ENCODE measurements around the gene HACD2. TPM values are rescaled to one million over a fixed set of nuclear protein-coding genes. Genes with fewer than 3 reads are reported as not detected.

The HACD2 gene
- total RNA-seq, 4 donors from 2014 or later, result 50.9 to 72.9 (median 58.4) TPM

DNA sequence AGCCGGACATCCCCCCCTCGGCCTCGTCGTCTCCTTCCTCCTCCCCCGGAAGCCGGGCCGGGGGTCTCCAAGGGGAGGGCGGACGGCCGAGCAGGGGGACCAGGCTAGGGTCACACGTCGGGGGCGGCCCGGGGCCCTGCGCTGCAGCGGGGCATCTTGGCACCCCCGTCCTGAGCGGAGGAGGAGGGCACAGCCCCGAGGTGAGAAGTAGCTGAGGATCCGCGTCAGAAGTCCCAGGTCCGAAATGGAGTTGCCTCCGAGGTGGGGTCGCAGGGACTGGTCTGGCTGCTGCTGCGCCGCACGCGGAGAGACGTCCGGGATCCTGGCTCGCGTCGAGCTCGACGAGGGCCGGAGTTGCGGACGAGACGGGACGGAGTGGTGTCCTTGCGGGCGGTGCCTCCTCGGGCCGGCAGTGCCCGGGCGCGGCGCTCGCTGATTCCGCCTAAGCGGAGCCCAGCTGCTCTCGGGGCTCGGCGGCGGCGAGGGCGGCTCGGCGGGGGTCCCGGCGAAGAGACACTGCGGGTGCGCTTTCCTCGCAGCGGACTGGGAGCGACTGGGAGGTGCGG is 136.2 kb downstream of the HACD2 start, which contains the start of gene ADCY5:
Gene ADCY5, minus strand, starts transcription at position 555 of the 566 bp plus-strand sequence. Its CDS starts 545 bp downstream, at position 10.
- TF ChIP-seq, protein P1, sequence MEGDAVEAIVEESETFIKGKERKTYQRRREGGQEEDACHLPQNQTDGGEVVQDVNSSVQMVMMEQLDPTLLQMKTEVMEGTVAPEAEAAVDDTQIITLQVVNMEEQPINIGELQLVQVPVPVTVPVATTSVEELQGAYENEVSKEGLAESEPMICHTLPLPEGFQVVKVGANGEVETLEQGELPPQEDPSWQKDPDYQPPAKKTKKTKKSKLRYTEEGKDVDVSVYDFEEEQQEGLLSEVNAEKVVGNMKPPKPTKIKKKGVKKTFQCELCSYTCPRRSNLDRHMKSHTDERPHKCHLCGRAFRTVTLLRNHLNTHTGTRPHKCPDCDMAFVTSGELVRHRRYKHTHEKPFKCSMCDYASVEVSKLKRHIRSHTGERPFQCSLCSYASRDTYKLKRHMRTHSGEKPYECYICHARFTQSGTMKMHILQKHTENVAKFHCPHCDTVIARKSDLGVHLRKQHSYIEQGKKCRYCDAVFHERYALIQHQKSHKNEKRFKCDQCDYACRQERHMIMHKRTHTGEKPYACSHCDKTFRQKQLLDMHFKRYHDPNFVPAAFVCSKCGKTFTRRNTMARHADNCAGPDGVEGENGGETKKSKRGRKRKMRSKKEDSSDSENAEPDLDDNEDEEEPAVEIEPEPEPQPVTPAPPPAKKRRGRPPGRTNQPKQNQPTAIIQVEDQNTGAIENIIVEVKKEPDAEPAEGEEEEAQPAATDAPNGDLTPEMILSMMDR (IDR thresholded peaks at IDR 0.05; ENCODE audit: low read depth), result no peak

DNA sequence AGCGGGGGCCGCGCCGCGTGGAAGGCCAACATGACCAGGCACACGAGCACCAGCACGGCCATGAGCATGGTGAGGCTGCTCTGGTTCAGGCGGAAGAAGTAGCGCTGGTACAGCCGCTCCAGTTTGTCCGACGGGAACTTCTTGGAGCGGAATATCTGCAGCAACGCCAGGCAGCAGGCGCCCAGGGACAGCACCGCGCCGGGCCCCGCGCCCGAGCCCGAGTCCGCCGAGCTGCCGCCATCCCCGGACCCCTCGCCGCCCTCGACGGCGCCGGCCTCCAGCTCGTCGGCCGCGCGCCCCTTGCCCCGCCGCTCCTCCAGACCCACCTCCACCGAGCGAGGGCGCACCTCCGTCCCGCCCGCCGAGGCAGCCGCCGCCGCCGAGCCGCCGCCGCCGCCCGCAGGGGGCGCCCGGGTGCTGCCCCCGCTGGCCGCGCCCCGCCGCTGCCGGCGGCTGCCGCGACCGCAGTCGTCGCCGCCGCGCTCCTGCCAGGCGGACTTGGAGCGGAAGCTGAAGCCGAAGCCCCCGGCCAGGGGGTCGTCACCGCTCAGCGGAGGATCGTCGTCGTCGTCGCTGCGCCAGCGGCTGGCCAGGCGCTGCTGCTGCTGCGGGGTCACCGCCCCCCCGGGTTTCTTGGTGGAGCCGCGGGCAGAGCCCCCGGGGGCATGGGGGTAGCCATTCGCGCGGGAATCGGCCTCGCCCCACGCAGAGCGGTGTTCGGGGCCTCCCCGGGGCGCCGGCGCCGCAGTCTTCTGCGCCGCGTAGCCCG is 136.9 kb downstream of the HACD2 start:
- TF ChIP-seq, protein P1 (IDR thresholded peaks at IDR 0.05; ENCODE audit: low read depth), result no peak

DNA sequence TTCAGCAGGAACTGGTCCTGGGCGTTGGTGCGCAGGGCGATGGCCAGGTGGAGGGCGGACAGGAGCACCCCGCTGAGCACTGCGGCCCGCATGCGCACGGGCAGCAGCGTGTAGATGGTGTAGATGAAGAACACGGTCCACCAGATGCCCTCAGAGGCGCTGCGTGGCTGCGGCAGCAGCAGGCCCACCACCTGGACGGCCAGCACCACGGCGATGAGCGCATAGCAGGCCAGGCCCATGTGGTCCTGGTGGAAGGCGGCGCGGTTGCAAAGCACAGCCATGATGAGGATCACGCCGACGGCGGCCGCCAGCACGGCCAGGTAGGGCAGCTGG is 137.5 kb downstream of the HACD2 start:
- TF ChIP-seq, protein P1 (IDR thresholded peaks at IDR 0.05; ENCODE audit: low read depth), result no peak

- TF ChIP-seq, protein P1 (IDR thresholded peaks at IDR 0.05; ENCODE audit: low read depth), result no peak
Observed at GRCh38 chr3:123446610-123447109, 138.2 kb downstream of the HACD2 start.

DNA sequence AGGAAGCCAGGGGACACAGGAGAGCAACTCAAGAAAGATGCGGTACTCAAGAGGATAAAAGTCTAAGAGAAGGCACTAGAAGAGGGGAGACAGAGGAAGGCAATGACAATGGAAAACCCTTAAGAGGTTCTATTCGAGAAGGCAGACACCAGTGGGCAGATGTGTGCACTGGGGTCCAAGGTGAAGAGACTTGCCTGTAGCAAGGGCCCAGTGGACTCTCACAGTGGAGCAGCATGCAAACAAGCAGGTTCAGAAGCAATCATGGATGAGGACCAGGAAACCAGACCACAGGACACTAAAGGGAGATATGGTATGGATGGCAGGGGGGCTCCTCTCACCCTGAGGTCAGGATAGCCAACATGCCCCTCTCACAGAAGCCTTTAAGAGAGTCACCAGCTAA is 138.6 kb downstream of the HACD2 start:
- TF ChIP-seq, protein P1 (IDR thresholded peaks at IDR 0.05; ENCODE audit: low read depth), result no peak

DNA sequence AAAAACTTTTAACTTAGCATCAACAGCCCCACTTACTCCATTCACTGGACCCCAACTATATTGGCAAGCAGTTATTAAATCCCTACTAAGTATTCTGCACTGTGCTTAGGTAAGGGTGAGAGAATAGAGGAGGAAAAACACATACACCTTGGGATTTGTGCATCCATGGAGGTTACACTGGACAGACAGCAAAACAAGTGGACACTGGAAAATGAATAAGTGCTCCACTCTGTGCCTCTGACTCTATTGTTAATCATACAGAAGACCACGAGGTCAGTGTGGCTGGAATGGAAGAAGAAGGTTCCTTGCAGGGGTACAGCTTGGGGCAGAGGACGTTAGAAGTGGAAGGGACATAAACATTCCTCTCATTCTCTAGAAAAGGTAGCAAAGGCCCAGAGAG is 139.2 kb downstream of the HACD2 start:
- TF ChIP-seq, protein P1 (IDR thresholded peaks at IDR 0.05; ENCODE audit: low read depth), result no peak

DNA sequence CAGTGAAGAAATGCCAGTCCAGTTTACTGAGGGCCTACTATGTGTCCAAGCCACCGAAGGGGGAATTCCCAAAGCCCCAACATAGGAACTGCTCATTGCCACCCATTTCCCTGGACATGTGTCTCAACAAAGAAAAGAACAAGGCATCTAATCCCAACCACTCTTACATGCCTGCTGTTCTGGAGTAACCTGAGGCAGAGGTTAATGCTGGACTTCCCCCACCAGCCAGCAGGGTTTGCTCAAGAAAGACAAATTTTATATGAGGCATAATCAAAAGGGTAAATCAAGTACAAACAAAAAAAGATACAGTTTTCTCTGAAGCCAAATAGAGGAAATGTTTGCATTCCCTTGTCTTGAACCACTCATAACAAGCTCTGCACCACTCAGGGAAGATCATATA is 140.1 kb downstream of the HACD2 start:
- TF ChIP-seq, protein P1 (IDR thresholded peaks at IDR 0.05; ENCODE audit: low read depth), result no peak

Measured in subcutaneous adipose tissue (tissue), 4 donors.